Measurements from ENCODE around the gene PHACTR3.

DNA sequence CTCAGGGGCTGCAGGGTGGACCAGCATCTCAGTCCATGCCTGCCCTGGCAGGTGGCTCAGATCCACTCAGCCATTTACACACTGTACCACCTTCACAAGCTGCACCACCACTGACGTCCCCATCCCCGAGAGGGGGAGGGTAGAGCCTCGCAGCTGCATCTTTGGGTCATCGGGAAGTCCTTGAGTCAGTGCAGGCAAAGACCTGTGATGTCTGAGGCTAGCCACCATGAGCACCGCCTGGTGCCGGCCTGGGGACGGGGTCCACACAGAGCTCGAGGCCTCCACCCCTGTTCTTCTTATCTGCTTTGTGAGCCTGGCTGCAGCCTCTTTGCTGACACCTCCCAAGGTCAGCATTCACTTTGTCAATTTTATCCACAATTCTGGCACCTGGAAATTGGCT lies 141.4 kb downstream of the PHACTR3 start:
- TF ChIP-seq, protein P1, sequence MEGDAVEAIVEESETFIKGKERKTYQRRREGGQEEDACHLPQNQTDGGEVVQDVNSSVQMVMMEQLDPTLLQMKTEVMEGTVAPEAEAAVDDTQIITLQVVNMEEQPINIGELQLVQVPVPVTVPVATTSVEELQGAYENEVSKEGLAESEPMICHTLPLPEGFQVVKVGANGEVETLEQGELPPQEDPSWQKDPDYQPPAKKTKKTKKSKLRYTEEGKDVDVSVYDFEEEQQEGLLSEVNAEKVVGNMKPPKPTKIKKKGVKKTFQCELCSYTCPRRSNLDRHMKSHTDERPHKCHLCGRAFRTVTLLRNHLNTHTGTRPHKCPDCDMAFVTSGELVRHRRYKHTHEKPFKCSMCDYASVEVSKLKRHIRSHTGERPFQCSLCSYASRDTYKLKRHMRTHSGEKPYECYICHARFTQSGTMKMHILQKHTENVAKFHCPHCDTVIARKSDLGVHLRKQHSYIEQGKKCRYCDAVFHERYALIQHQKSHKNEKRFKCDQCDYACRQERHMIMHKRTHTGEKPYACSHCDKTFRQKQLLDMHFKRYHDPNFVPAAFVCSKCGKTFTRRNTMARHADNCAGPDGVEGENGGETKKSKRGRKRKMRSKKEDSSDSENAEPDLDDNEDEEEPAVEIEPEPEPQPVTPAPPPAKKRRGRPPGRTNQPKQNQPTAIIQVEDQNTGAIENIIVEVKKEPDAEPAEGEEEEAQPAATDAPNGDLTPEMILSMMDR (IDR thresholded peaks at IDR 0.05): no peak
- TF ChIP-seq ZFX (IDR thresholded peaks at IDR 0.05; ENCODE audit: borderline replicate concordance): no peak
